Endothelial cell of umbilical vein (primary cell): ENCODE results near the gene MRO. TPM values are rescaled to one million over a fixed set of nuclear protein-coding genes. Genes with fewer than 3 reads are reported as not detected.

Experiments
- BruUV-seq: library from RNA; stranded (reverse); fragments of 400-500 nt; replicated peaks from 2 replicates; lab custom pipeline; 2021; lab: Mats Ljungman, UMichigan
- CTCF ChIA-PET: fragments of 300-600, 350-600 bp; sonication (Branson Sonifier 250); formaldehyde crosslinking; loops from one replicate; lab custom pipeline; 2021; ENCODE audit warnings: antibody characterized with exemption, inconsistent platforms; lab: Charles Lee
- POLR2A ChIA-PET: fragments of 300-600, 350-600 bp; sonication (Branson Sonifier 250); formaldehyde crosslinking; loops from one replicate; lab custom pipeline; 2021; ENCODE audit warnings: antibody characterized with exemption, inconsistent platforms; lab: Charles Lee
- DNase-seq: peaks from one replicate; pipeline ENCODE4 v3.0.0-alpha.2; 2011; ENCODE audit warnings: low read depth, low spot score
- FAIRE-seq: peaks from 2 replicates; lab custom pipeline; 2011; peaks lifted over from hg19 to GRCh38; lab: Jason Lieb, UNC
- H2AFZ ChIP-seq: 2 replicates; pipeline ENCODE4 v1.6.0; 2012; ENCODE audit warnings: low read depth, low read length, control low read depth, inconsistent platforms
- H3K27ac ChIP-seq: 2 replicates; pipeline ENCODE4 v1.5.1; 2011; ENCODE audit warnings: low read depth, mild to moderate bottlenecking, control low read depth, low read length, moderate library complexity; ENCODE audit not compliant: insufficient read depth
- H3K27me3 ChIP-seq, 2 experiments: 2 replicates each; pipeline versions ENCODE4 v1.6.0 to v1.6.1; 2011; ENCODE audit warnings: low read length in 2 of 2, mixed read lengths in 1 of 2; ENCODE audit not compliant: control insufficient read depth in 2 of 2, insufficient read depth in 2 of 2
- H3K36me3 ChIP-seq, 2 experiments: 2 replicates in 1 of 2; 3 replicates in 1 of 2; pipeline ENCODE4 v1.5.1; 2011; ENCODE audit warnings: low read length in 2 of 2, mild to moderate bottlenecking in 1 of 2, moderate library complexity in 1 of 2; ENCODE audit not compliant: control insufficient read depth in 2 of 2, insufficient read depth in 2 of 2; ENCODE audit errors: extremely low read depth in 1 of 2
- H3K4me1 ChIP-seq: 3 replicates; pipeline ENCODE4 v1.5.1; 2011; ENCODE audit warnings: mild to moderate bottlenecking, low read length; ENCODE audit not compliant: control insufficient read depth, insufficient read depth; ENCODE audit errors: extremely low read depth
- H3K4me2 ChIP-seq: 2 replicates; pipeline ENCODE4 v1.6.1; 2011; ENCODE audit warnings: low read length, control low read depth, mixed read lengths; ENCODE audit not compliant: insufficient read depth
- H3K4me3 ChIP-seq, 3 experiments: fragments of 200-600 bp in 1 of 3; sonication (generic), shearing (Covaris generic) in 1 of 3; replicated peaks in 1 of 3; 2 replicates each; pipeline ENCODE4 v1.5.1; 2011 to 2016; ENCODE audit warnings: control low read depth in 3 of 3, low read length in 3 of 3, mild to moderate bottlenecking in 2 of 3, inconsistent platforms in 1 of 3, low read depth in 1 of 3, moderate library complexity in 1 of 3; ENCODE audit not compliant: insufficient read depth in 1 of 3
- H3K79me2 ChIP-seq: 2 replicates; pipeline ENCODE4 v1.6.0; 2012; ENCODE audit warnings: low read length, inconsistent platforms; ENCODE audit not compliant: control insufficient read depth, insufficient read depth
- H3K9ac ChIP-seq: replicated peaks from 2 replicates; pipeline ENCODE3; 2011; ENCODE audit warnings: low read length, control low read depth; ENCODE audit not compliant: insufficient read depth; ENCODE audit errors: extremely low read depth
- H3K9me1 ChIP-seq: replicated peaks from 3 replicates; pipeline ENCODE4 v1.6.0; 2011; ENCODE audit warnings: mild to moderate bottlenecking, low read length; ENCODE audit not compliant: control insufficient read depth, insufficient read depth; ENCODE audit errors: extremely low read depth
- H3K9me3 ChIP-seq: replicated peaks from 2 replicates; pipeline ENCODE4 v1.5.1; 2012; ENCODE audit warnings: low read length, inconsistent platforms; ENCODE audit not compliant: control insufficient read depth, insufficient read depth
- H4K20me1 ChIP-seq: replicated peaks from 2 replicates; pipeline ENCODE3; 2011; ENCODE audit warnings: mild to moderate bottlenecking, low read length; ENCODE audit not compliant: control insufficient read depth, insufficient read depth; ENCODE audit errors: extremely low read depth
- EZH2 ChIP-seq: IDR thresholded peaks from 2 replicates; pipeline ENCODE4 v1.6.1; 2012; ENCODE audit warnings: borderline replicate concordance, low read depth, mild to moderate bottlenecking, moderate library complexity, low read length, inconsistent platforms; ENCODE audit not compliant: severe bottlenecking
- FOS ChIP-seq: IDR thresholded peaks from 2 replicates; pipeline ENCODE4 v1.6.1; 2011; ENCODE audit warnings: mild to moderate bottlenecking, low read length, moderate library complexity, borderline replicate concordance; ENCODE audit not compliant: insufficient read depth
- GATA2 ChIP-seq: IDR thresholded peaks from 2 replicates; pipeline ENCODE4 v1.7.0; 2011; ENCODE audit warnings: low read depth, mild to moderate bottlenecking, moderate library complexity, mixed read lengths, low read length; ENCODE audit not compliant: insufficient read length, insufficient read depth
- JUN ChIP-seq: IDR thresholded peaks from 2 replicates; pipeline ENCODE4 v1.6.1; 2011; ENCODE audit warnings: borderline replicate concordance, low read depth; ENCODE audit not compliant: insufficient read length, insufficient read depth
- MAX ChIP-seq: IDR thresholded peaks from 2 replicates; pipeline ENCODE4 v1.6.1; 2011; ENCODE audit not compliant: insufficient read depth, insufficient read length
- MYC ChIP-seq: IDR thresholded peaks from one replicate; pipeline ENCODE4 v1.6.1; 2011; ENCODE audit warnings: mild to moderate bottlenecking, low read depth, low read length
- POLR2A ChIP-seq: IDR thresholded peaks from 2 replicates; pipeline ENCODE4 v1.6.1; 2012; ENCODE audit warnings: low read depth, mild to moderate bottlenecking, control low read depth, low read length
- POLR2AphosphoS5 ChIP-seq: IDR thresholded peaks from 2 replicates; pipeline ENCODE4 v1.6.1; 2012; ENCODE audit warnings: low read depth, mild to moderate bottlenecking, control low read depth, low read length, moderate library complexity; ENCODE audit not compliant: insufficient read depth
- dilution Hi-C: fragments of 300-500 bp; cut with MboI; formaldehyde crosslinking; loops from one replicate; pipeline ENCODE4 v1.15.0; 2019; ENCODE audit warnings: low sequenced_read_pairs; ENCODE audit not compliant: extremely low pct_ligation_motif_present
- intact Hi-C: fragments of 100-400 bp; cut with micrococcal nuclease; formaldehyde crosslinking; loops from one replicate; pipeline ENCODE4 v1.10.0; 2022
- polyA plus RNA-seq, 4 experiments: library from polyadenylated mRNA; depleted of rRNA in 3 of 4; stranded (reverse) in 3 of 4; unstranded in 1 of 4; fragments of >200 nt; gene quantifications; 2 replicates each; pipeline versions ENCODE4 v1.2.1 to v1.2.3, GENCODE V29; 2011 to 2012; ENCODE audit warnings: missing spikeins in 1 of 4
- total RNA-seq: library from RNA; stranded (reverse); gene quantifications from 2 replicates; pipeline ENCODE4 v1.2.3, GENCODE V29; 2021
- TF ChIP-seq, protein P1 (sequence below), 2 donors: IDR thresholded peaks; 1 replicate in 1 of 2; 2 replicates in 1 of 2; pipeline ENCODE4 v1.5.1; 2011; ENCODE audit warnings: low read length in 2 of 2, mild to moderate bottlenecking in 2 of 2, moderate library complexity in 2 of 2, control low read depth in 1 of 2, inconsistent platforms in 1 of 2, low read depth in 1 of 2; ENCODE audit not compliant: insufficient read depth in 1 of 2; ENCODE audit errors: extremely low read depth in 1 of 2

Gene MRO
- total and polyA plus RNA-seq, 2 donors (not counting 3 experiments of a cell fraction or from before 2014, with no cell fraction given): not detected

- no peak overlapping the region for H3K27ac ChIP-seq
- H3K4me3 ChIP-seq: no peak overlapping the region
- intact Hi-C loops (no loop called here), dilution Hi-C loops (no loop called here)
- no peaks in the 10 kb centered on the region for H3K9me3 ChIP-seq
- TF ChIP-seq POLR2A (no peak), FOS (no peak), MAX (no peak), GATA2 (no peak), POLR2AphosphoS5 (no peak), JUN (no peak), EZH2 (no peak), MYC (no peak)
- TF ChIP-seq, protein P1, sequence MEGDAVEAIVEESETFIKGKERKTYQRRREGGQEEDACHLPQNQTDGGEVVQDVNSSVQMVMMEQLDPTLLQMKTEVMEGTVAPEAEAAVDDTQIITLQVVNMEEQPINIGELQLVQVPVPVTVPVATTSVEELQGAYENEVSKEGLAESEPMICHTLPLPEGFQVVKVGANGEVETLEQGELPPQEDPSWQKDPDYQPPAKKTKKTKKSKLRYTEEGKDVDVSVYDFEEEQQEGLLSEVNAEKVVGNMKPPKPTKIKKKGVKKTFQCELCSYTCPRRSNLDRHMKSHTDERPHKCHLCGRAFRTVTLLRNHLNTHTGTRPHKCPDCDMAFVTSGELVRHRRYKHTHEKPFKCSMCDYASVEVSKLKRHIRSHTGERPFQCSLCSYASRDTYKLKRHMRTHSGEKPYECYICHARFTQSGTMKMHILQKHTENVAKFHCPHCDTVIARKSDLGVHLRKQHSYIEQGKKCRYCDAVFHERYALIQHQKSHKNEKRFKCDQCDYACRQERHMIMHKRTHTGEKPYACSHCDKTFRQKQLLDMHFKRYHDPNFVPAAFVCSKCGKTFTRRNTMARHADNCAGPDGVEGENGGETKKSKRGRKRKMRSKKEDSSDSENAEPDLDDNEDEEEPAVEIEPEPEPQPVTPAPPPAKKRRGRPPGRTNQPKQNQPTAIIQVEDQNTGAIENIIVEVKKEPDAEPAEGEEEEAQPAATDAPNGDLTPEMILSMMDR (IDR thresholded peaks at IDR 0.05; ENCODE audit: extremely low read depth in 1 of 2, insufficient read depth in 1 of 2, low read depth in 1 of 2, low read length in 2 of 2): no peak
- FAIRE-seq (no peak), DNase-seq (no peak)
- no peak overlapping the region for H3K9ac ChIP-seq
- POLR2A ChIA-PET: no interaction called here
- CTCF ChIA-PET: interaction anchor here (2.0 kb wide), 1 partner anchor 12 kb away, joined by 8 read pairs; the partner anchor contains the start of gene MRO
- peaks cover 0 to 3% of the 10 kb centered on the region in 2 experiments for H3K27me3 ChIP-seq
- H3K36me3 ChIP-seq: no peaks in the 10 kb centered on the region
- H3K79me2 ChIP-seq: no peaks in the 10 kb centered on the region
- no peak overlapping the region for H2AFZ ChIP-seq
- H4K20me1 ChIP-seq: no peaks in the 10 kb centered on the region
- BruUV-seq: no TSS peak
- no peaks in the 10 kb centered on the region for H3K9me1 ChIP-seq
- H3K4me2 ChIP-seq: no peak overlapping the region
- peaks cover 7% of the 10 kb centered on the region for H3K4me1 ChIP-seq
Measured at GRCh38 chr18:50832754-50833153, 12.9 kb upstream of the MRO start.
